ENCODE results near the gene SETD2.
"Not testable (repeated sequence)": the region's sequence is repeated elsewhere in the genome, so short reads cannot be mapped to it uniquely, and the experiment has no call there.

The SETD2 gene, protein sequence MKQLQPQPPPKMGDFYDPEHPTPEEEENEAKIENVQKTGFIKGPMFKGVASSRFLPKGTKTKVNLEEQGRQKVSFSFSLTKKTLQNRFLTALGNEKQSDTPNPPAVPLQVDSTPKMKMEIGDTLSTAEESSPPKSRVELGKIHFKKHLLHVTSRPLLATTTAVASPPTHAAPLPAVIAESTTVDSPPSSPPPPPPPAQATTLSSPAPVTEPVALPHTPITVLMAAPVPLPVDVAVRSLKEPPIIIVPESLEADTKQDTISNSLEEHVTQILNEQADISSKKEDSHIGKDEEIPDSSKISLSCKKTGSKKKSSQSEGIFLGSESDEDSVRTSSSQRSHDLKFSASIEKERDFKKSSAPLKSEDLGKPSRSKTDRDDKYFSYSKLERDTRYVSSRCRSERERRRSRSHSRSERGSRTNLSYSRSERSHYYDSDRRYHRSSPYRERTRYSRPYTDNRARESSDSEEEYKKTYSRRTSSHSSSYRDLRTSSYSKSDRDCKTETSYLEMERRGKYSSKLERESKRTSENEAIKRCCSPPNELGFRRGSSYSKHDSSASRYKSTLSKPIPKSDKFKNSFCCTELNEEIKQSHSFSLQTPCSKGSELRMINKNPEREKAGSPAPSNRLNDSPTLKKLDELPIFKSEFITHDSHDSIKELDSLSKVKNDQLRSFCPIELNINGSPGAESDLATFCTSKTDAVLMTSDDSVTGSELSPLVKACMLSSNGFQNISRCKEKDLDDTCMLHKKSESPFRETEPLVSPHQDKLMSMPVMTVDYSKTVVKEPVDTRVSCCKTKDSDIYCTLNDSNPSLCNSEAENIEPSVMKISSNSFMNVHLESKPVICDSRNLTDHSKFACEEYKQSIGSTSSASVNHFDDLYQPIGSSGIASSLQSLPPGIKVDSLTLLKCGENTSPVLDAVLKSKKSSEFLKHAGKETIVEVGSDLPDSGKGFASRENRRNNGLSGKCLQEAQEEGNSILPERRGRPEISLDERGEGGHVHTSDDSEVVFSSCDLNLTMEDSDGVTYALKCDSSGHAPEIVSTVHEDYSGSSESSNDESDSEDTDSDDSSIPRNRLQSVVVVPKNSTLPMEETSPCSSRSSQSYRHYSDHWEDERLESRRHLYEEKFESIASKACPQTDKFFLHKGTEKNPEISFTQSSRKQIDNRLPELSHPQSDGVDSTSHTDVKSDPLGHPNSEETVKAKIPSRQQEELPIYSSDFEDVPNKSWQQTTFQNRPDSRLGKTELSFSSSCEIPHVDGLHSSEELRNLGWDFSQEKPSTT (N-terminal part only)

DNA sequence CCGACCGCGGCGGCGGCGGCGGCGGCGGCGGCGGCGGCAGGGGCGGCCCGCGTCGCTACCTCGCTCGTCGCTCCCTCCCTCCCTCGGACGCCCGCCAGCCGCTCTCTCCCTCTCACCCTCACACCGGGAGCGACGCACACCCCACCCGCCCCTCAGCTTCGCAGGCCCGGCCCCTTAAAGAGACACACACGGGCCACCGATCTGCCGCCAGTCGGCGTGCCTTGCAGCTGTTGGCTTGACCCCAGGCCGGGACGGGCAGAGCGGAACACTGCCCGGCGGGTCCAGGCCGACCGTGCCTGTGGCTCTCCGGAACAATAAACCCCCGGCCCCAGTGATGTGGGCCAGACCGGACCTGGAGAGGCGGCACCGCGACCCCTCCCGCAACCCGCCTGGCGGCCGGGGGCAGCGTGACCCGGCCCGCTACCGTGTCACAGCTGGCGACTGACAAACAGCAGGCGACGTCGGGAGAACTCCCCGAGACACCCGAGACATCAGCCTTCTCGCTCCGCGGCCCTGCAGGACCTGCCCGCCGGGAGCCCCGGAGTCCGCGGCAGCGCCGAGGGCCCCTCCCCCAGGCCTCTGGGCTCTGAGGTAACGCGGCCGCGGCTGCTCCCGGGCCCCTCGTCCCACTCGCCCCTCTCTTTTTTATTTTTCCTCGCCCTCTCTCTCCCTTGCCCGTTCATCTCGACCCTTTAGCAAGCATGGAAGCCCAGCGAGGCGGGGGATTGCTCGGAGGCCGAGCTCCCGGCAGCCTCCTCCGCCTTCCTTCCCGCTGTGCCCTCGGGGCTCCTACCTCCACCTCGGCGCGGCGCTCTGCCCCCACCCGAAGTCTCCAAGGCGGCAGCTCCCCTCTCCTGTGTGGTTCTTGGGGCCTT lies at the start of gene SETD2:
Gene SETD2 (minus strand): TSS at position 107 of the 875 bp plus-strand sequence. CDS start 189 bp downstream, outside the sequence.
- peak; percentile 91 for DNase-seq

GRCh38 chr3:47210863-47211405 lies 47.0 kb upstream of the SETD2 start:
- no peak for DNase-seq

DNA sequence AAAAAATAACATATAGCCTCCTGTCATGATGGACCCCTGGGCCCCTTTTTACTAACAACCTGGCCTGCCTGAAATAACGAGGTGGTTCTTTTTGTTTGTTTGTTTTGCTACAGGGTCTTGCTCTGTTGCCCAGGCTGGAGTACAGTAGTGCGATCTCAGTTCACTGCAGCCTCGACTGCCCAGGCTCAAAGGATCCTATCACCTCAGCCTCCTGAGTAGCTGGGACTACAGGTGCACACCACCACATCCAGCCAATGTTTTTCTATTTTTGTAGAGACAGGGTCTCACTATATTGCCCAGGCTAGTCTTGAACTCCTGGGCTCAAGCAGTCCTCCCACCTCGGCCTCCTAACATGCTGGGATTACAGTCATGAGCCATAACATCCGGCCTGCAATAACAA lies 42.1 kb upstream of the SETD2 start:
- DNase-seq: not testable (repeated sequence)

GRCh38 chr3:47204875-47205274 lies 41.0 kb upstream of the SETD2 start:
- DNase-seq: no peak

GRCh38 chr3:47202542-47202941 lies 38.6 kb upstream of the SETD2 start:
- DNase-seq: no peak

GRCh38 chr3:47197287-47197686 lies 33.4 kb upstream of the SETD2 start:
- no peak for DNase-seq

- no peak for DNase-seq
Observed at GRCh38 chr3:47194994-47195393, 31.1 kb upstream of the SETD2 start.

DNA sequence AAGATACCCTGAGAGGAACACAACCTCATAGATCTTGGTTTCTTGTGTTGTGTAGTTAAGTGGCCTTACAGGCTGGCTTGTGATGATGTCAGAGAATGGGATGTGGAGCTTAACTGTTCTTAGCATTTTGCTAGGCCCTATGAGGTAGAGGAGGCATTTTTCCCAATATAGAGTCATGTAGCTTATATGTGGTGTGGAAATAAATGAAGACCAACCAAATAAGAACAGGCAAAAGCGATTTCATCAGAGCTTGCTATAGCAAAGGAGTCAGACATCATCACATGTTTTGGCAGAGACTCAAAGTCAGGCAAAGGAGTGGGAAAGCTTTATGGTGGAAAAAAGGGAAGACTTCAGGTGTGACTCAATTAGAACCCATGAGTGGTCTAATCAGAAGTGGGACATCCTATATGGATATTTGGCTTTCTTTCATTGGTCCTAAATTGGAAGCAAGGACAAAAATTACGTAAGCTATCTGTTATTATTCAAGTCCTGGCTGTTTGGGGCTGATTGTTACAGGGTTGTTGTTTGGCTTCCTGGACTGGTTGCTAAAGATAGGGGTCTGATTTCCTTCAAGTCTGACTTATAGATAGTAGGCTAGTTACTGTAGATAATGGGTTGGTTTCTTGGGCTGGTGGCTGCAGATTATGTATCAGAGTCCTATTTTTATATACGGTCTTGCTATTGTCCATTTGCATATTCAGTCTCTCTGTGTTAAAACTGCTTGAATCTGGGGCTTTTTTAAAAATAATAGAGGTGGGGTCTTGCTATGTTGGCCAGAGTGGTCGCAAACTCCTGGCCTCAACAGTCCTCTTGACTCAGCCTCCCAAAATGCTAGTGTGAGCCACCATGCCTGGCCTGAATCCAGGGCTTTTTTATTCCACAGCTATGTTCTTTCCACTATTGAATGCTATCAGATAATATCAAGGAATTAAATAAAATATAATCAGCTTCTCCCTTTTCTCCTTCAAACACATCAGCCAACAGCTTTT lies 30.3 kb upstream of the SETD2 start:
- DNase-seq: no peak

- no peak for DNase-seq
Observed at GRCh38 chr3:47186285-47186684, 22.4 kb upstream of the SETD2 start.

GRCh38 chr3:47181685-47182084 lies 17.8 kb upstream of the SETD2 start:
- not testable (repeated sequence) for DNase-seq

GRCh38 chr3:47180011-47180410 lies 16.1 kb upstream of the SETD2 start:
- DNase-seq: not testable (repeated sequence)

DNA sequence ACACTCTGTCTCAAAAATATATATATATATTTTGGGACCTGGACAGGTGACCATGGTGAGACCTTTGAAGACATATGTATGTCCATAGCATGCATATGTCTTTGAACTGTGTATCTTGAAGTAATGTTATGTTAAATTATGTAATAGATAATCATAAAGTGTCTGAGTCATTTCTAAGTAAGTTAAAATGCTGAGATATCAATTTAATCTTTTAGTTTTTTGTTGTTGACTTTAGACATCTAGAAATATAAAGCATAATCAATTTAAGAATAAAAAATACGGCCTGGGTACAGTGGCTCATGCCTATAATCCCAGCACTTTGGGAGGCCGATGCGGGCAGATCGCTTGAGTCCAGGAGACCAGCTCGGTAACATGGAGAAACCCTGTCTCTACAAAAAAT lies 12.7 kb upstream of the SETD2 start:
- no peak for DNase-seq

GRCh38 chr3:47163169-47164006 lies 525 bp downstream of the SETD2 start:
- peak; percentile 83 for DNase-seq

GRCh38 chr3:47162697-47163168 lies 1.2 kb downstream of the SETD2 start:
- no peak for DNase-seq

DNA sequence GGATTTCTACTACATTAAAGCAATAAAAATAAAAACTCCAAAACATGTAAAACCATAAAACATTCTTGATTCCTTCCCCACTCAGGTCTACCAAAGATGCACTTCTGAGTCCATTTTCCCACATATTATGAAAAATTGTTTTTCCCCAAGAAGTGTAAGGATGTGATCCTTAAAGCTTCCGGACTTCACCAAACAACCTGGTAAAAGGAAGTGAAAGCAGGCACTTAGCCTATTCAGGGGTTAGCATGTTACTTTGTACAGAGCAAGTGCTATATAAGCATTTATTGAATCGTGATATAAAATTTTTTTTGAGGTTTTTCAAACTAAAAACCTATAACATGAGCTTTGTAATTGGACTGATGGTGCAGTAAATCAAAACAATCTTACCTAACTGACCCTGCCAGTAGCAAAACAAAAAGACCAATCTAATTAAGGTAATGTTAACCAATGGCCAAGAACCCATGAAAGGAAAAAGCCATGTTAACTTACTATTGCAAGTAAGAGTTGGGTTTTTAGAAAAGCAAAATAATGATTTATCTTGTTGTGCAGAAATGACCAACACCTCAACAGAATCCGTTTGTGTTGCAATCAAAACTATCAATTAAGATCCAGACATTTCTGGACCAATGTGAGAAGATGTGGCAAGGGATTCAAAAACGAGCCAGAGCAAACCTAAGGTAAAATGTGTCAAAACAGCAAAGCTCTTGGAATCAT lies 1.8 kb downstream of the SETD2 start:
- no peak for DNase-seq

DNA sequence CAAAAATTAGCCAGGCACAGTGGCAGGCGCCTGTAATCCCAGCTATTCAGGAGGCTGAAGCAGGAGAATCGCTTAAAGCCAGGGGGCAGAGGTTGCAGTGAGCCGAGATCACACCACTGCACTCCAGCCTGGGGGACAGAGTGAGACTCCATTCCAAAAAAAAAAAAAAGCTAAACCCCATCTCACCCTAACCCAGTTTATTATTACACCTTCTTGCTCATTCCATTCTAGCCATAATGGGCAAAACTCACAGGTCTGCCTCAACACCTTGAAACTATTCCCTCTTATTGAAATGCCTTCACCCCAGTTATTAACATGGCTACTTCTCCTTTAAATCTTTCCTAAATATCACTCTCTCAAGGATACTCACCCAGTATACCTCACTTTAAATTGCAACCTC lies 4.1 kb downstream of the SETD2 start:
- DNase-seq: no peak

DNA sequence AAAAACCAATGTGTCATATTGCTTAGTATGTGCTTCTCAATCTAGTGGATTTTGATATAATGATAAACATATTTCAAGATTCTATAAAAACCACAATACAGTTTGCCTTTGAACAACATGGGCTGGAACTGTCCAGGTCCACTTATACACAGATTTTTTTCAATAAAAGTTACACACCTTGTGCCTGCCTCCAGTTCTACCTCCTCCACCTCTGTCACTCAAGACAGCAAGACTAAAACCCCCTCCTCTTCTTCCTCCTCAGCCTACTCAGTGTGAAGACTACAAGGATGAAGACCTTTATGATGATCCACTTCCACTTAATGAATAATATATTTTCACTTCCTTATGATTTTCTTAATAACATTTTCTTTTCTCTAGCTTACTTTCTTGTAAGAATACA lies 5.7 kb downstream of the SETD2 start:
- DNase-seq: no peak

DNA sequence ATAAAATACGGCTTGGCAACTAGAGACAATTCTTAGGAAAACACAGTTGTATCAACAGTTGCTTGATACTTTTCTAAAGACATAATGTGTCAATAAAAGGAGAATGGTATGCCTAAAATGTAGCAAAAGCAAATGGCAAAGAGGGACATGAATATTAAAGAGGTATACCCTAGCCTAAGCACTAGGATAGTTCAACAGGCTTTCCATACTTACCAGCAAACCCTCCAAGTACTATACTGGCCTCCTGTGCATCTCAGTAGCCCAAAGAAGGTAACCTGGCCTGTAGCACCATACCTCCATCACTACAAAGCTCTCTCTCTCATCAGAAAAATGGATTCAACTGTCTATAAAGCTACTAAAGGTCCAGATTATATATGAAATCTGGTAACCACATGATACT lies 7.5 kb downstream of the SETD2 start:
- DNase-seq: no peak

DNA sequence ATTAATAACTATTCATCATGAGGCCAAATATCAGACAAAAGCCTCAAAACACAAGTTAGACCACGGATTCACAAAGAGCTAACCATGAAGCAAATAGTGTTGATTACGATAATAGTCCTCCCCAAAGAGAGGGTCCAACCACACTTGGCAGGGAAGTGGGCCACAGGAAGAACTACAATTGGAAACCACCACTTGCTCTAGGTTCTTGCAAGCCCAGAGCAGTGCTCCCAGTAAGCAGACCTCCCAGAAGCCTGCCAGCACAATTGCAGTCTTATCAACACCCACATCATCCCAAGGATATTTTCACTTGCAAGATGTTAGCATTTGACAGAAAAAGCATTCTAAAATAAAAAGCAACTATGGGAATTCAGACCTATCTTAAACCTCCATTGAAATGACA lies 11.3 kb downstream of the SETD2 start:
- DNase-seq: no peak
